GM12865 (cell line): ENCODE results near the gene C22orf42.
"Not testable (repeated sequence)": the region's sequence is repeated elsewhere in the genome, so short reads cannot be mapped to it uniquely, and the experiment has no call there.

ENCODE experiments used
- DNase-seq: peaks from one replicate; pipeline ENCODE4 v3.0.0; 2010; ENCODE audit warnings: low read depth
- H3K4me3 ChIP-seq: 2 replicates; pipeline ENCODE4 v1.5.1; 2011; ENCODE audit warnings: mild to moderate bottlenecking, low read depth, low read length, control low read depth
- CTCF ChIP-seq: IDR thresholded peaks from 2 replicates; pipeline ENCODE4 v1.5.1; 2011; ENCODE audit warnings: low read length, control low read depth, low read depth, inconsistent platforms; ENCODE audit not compliant: insufficient read depth; ENCODE audit errors: missing control alignments

C22orf42 gene

GRCh38 chr22:32199961-32200360 is 40.9 kb upstream of the C22orf42 start:
- no peak for DNase-seq
- no peak overlapping the region for H3K4me3 ChIP-seq
- TF ChIP-seq CTCF: no peak

GRCh38 chr22:32199341-32199740 is 40.2 kb upstream of the C22orf42 start:
- TF ChIP-seq CTCF: no peak
- H3K4me3 ChIP-seq: no peak overlapping the region
- DNase-seq: no peak

- not testable (repeated sequence) for DNase-seq, H3K4me3 ChIP-seq
Observed at GRCh38 chr22:32197553-32198226, 38.6 kb upstream of the C22orf42 start.

- not testable (repeated sequence) for DNase-seq, H3K4me3 ChIP-seq
Observed at GRCh38 chr22:32195900-32196299, 36.8 kb upstream of the C22orf42 start.

GRCh38 chr22:32193346-32193745 is 34.2 kb upstream of the C22orf42 start:
- not testable (repeated sequence) for DNase-seq, H3K4me3 ChIP-seq

- DNase-seq, H3K4me3 ChIP-seq: not testable (repeated sequence)
Observed at GRCh38 chr22:32191021-32191420, 31.9 kb upstream of the C22orf42 start.

- DNase-seq: no peak
- TF ChIP-seq CTCF: no peak
Observed at GRCh38 chr22:32185821-32186220, 26.7 kb upstream of the C22orf42 start.

GRCh38 chr22:32183625-32184024 is 24.5 kb upstream of the C22orf42 start:
- no peak for TF ChIP-seq CTCF
- DNase-seq: no peak
- H3K4me3 ChIP-seq: no peak overlapping the region

More at GRCh38 chr22:32185821-32186220, 26.7 kb upstream of the C22orf42 start:
- no peak overlapping the region for H3K4me3 ChIP-seq

GRCh38 chr22:32181043-32181442 is 21.9 kb upstream of the C22orf42 start:
- DNase-seq: no peak
- no peak for TF ChIP-seq CTCF
- no peak overlapping the region for H3K4me3 ChIP-seq
